Activated CD4-positive, alpha-beta T cell treated with anti-CD3 and anti-CD28 coated beads, Interleukin-2, Interleukin-4, amounts not matched to agents 100 ng/mL and 50 ng/mL, durations not matched to agents 16 hours and 8 hours (primary cell): ENCODE measurements around the gene CEMIP2.

Experiments used
- DNase-seq: peaks from one replicate; pipeline ENCODE4 v3.0.0-alpha.2; 2020; ENCODE audit warnings: low spot score

Gene CEMIP2

DNA sequence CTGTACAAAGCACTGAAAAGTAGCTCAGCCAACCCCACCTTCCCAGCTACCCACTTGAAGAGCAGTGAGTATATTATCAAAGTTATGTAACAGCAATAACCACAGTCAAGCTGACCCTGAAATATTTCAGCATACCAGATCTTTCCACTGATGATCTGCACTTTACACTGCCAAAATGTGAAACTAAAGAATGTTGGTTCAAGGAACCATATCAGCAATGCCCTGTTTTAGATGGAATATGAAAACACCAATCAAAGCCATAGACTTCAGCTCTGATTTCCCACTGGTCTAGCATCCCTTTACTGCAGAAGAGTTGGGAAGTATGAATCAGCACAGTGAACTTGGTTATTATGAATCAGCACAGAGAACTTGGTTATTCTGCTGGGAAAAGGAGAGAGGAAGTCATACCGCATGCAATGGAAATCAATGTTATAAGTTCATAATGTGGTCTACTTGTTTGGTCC lies 20.0 kb downstream of the CEMIP2 start:
- DNase-seq: peak; percentile 25

DNA sequence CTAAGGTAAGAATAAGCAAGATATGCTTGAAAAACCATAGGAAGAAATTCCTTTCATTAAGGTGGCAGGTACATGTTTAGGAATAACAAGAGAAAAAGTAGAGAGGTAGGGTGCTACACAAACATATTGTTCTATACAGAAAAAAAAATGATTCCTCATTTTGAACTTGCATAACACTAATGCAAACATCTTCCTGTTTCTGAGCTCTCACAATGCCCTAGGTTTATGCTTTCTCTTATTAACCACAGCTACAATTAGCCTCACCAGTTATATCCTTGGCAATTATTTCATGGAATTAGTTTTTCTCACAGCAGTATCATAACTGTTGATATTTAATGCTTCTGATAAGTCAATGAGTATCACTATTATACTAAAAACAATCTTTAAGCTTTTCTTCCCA lies 20.7 kb downstream of the CEMIP2 start:
- DNase-seq: no peak

DNA sequence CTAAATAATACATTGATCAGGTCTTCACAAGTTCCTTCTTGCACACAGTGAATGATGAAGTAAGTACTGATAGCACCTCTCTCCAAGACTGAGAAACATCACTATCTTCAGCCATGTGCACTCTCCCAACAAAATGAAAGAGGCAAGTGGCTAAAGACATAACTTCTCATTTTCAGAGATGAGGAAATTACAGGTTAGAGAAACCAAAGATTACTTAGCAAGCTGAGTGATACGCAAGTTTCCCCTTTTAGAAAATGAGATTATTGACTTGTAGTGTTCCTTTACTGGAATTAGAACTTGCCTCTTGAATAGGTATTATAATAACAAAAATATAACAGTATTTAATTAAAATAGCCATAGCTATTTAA lies 21.6 kb downstream of the CEMIP2 start:
- no peak for DNase-seq

DNA sequence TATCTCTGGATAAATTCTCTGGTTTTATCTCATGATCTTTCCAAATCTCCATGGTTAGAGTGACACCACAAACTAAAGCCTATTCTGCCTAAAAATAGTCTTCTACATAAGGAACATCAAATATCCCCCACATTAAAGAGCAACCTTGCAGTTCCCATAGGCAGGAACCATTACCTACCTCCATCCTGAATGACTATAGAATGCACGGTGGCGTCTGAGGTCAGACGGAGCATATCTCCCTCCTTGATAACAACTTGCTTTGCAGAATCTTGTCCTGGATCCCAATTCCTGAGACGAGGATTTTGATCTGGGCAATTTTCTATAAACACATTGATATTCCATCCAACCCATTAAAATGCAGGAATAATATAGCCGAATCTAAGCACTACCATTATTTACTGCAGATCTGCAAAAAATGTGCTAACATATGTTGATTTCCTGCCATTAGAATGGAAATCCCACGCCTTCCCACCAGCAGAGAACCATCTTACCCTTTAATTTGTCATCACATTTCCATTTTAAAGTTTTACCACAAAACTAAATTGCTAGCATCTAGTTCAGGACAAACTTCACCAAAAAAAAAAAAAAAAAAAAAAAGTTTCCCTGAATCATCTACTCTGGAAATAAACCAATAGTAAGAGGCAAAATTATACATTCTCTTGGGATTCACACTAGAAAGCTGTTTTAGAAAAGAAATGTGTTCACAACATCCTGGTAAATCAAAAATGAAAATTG lies 22.1 kb downstream of the CEMIP2 start:
- DNase-seq: no peak

DNA sequence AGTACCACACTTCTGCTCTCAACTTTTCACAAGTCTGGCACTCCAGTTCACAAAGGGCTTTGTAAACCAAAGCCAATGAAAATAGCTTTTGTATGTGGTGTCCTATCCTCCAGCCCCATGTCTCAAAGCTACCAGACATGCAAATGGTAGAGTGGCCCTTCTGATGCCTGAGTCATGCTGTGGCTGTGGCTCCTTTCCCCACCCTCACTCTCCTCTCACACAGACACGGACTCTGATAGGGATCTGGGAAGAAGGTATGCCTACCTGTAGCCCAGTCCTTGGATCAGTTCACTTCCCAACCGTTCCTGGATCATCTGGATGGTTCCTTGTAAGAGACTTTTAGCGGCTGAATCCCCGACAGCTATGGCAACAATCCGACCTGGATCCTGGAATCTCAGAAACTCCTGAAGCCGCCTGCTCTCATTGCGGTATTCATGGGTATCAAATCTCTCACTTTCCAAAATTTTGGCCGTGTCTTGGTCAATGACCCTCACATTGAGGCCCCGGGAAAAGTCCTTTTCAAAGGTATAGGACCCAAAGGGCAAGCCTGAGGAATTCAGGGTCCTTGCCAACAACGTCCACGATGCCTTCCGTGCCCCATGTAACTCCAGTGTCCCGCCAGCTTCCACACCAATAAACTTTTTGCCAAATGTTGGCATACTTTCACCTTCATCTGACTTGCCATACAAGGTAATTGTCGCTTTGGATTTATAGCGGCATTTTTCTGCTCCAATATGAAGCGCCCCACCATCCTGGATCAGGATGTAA lies 23.4 kb downstream of the CEMIP2 start:
- DNase-seq: no peak

DNA sequence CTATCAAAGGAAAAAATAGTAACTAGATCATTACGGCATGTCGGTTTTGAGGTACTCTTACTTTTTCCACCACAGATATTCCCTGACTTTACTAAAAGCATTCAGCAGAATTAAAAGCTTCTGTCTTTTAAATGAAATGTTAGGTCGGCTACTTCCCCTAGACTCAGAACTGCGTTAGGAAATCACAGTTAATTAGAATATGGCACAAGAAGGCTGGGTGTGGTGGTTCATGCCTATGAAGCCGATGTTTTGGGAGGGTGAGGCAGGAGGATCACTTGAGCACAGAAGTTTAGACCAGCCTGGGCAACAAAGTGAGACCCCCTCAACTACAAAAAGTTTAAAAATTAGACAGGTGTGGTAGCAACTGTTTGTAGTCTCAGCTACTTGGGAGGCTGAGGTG lies 24.4 kb downstream of the CEMIP2 start:
- DNase-seq: no peak

DNA sequence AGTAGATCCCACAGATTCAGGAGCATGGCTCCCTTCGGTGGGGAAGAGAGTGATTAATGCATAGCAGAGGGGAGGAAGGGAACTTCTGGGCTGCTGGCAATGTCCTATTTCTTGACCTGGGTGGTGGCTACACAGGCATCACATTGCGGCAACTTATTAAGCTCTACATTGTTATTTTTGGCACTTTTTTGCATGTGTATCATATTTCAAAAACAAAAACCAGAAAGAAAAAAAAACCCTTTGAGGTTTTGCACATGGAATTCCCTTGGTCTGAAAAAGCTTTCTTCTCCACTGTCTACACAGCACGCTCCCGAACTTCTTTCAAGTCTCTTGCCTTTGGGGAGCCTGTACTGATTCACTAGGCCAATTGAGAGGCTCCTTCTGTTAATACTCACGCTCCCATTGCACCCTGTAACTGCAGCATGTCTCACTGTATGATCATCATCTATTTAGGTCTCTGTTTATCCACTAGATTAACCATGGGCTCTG lies 25.1 kb downstream of the CEMIP2 start:
- DNase-seq: no peak

DNA sequence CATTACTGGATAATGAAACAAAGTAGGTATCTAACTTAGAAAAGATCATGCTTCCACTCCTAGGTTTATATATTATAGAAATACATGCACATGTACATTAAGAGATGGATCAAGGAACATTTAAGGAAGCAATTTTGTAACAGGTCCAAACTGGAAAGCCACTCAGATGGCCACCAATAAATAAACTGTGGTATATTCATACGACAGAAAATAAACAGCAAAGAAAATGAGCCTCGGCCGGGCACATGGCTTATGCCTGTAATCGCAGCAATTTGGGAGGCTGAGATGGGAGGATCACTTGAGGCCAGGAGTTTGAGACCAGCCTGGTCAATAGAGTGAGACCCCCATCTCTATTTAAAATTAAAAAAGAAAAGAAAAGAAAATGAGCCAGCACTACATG lies 25.6 kb downstream of the CEMIP2 start:
- DNase-seq: no peak

DNA sequence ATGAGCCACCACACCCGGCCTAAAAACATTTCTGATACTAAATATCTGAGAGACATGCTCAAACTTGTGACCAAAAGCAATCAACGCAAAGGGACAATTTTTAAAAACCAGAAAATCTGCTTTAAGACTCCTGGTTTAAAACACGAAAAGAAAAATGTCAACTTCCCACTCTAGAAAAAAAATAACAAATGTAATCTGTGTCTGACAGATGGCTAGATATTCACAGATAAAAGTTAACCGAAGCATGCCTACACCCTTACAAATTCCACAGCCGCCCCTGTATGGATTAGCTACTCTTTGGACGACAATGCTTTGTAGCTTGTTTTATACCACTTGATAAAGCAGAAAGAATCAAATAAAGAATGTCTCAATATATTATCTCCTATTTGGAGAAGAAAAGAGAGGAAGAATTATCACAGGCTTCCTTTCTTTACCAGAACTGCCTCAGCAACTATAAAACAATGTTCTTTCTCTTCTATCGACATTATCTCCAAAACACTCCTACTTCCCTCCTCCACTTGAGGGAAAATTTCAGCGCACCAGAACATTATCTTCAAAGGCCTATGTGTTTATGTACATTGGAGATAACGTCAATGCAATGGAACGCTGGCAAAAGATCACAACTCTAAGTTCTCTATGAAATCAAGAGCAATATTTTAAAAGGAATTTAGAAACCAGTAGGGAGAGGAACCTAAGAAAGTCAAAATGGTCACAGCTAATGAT lies 26.2 kb downstream of the CEMIP2 start:
- DNase-seq: no peak

DNA sequence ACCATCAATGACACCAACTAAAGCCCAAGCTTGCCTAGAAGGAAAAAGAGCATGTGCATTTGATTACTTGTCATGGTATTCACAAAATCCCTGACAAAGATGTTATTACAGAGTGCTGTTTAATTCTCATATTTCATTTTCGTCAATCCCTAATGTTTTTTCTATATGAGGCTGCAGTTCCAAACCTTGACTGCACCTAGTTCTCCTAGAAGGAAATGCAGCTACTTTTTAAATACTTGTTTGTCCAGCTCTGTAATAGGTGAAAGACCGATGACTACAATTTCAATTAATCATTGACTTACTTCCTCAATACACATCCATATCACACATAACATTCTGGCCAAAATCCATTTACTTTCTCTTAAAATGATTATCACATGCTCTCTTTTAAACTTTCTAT lies 28.1 kb downstream of the CEMIP2 start:
- no peak for DNase-seq

DNA sequence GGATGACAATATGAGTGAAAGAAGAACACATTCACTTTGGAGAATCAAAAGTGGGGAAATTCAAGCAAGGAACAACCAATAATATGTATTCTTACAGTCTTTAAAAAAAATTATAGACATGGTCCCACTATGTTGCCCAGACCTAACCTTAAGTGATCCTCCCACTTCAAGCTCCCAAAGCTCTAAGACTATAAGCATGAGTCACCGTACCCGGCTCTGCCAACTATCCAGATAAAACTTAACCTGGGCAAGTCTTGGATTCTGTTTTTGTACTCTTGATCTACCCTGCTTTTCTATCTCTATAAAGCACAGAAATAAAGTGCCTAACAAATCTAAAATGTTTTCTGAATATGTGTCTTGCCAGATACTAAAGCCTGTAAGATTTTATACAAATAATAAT lies 30.9 kb downstream of the CEMIP2 start:
- DNase-seq: no peak

DNA sequence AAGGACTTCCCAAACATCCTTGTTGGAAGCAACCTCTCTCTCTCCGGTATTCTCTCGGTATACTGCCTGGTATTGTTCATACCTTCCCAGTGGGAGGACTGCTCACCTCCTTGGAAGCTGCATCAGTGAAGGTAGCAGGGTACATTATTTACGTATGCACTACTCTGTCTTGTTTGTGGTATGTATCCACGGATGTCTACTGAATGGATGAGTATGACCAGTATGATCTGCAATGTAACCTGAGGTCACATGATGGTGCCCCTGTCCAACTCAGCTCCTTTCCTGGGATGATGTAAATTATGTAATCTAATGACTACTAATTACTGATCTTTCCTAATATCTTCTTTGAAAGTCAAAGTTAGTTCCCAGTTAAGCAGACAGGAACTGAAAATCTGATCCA lies 32.1 kb downstream of the CEMIP2 start:
- DNase-seq: no peak

DNA sequence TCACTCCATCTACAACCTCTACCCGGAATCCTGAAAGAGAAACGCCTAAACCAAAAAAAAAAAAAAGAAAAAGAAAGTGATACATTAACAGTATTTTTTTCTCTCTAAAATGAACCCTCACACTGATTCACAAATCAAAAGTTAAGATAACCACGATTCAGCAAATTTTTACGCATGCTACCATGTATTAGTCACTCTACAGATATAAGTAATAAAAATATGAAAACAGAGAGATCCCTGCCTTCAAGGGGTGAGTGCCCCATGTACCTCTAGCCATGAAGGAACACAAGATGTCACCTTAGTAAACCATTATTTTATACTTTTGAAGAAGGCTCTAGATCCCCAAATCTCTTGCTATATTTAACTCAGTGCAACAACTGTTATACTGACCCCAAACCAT lies 33.4 kb downstream of the CEMIP2 start:
- peak; percentile 16 for DNase-seq

DNA sequence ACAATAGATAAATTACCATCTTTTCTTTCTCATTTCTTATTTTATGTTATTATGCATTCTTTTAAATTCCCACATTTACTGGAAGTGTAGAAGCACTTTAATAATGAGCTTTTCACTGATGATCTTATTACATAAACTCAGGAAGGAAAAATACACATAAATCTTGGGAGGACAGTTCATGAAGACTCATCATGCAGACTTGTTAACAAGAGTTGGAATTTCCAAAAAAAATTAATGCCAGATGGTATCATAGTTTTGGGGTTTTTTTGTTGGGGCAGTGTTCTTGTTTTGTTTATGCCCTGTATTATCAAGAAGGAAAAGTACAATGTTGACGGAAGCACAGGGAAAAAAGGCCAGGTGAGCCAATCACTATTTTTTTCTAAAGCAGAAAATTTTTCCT lies 35.1 kb downstream of the CEMIP2 start:
- DNase-seq: no peak

DNA sequence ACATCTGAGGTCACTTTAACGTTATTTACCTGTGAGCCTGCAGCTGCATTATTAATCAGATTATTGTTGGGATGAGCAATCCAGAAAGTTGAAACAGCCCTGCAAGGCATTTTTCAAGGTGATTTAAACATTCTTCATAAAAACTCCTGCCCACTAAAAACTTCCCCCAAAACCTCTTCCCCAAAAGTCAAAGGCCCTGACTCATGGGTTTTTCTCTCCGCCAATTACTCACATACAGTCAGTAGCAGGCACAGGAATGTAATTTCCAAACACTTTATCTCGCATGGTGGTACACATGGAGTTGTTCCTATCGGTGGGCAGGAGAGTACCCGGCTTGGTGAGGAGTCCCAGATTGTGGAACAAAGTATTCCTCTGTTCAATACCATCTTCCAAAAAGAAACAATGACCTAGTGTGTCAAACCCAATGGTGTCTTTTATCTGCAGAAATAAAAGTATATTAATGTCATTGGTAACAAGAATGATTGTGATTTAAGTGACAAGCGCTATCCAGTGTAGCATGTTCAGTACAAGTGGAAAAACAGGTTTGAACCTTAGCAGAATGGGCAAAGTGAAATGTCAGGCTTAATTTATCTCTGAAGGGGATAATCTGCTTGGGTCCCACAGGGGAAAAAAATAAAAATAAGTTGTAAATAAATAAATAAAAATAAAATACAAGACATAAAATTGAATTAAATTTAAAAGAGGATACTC lies 38.3 kb downstream of the CEMIP2 start:
- DNase-seq: no peak

DNA sequence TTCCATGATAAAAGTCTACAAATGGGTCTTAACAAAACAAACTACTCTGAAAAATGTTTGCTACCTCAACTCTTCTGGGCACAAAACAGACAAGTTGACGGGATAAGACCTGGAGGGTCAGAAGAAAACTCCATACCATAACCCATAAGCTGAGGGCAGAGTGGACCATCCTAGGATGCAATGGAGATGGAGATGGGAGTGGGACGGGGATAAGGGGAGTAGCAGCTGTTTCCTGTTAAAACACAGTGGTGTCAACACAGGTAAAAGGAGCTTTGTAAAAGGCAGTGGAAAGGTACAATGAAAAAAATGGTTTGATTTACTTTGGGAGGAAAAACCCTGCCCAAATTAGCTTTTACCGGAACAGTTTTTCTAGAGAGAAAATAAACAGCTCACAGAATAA lies 41.6 kb downstream of the CEMIP2 start:
- DNase-seq: no peak

DNA sequence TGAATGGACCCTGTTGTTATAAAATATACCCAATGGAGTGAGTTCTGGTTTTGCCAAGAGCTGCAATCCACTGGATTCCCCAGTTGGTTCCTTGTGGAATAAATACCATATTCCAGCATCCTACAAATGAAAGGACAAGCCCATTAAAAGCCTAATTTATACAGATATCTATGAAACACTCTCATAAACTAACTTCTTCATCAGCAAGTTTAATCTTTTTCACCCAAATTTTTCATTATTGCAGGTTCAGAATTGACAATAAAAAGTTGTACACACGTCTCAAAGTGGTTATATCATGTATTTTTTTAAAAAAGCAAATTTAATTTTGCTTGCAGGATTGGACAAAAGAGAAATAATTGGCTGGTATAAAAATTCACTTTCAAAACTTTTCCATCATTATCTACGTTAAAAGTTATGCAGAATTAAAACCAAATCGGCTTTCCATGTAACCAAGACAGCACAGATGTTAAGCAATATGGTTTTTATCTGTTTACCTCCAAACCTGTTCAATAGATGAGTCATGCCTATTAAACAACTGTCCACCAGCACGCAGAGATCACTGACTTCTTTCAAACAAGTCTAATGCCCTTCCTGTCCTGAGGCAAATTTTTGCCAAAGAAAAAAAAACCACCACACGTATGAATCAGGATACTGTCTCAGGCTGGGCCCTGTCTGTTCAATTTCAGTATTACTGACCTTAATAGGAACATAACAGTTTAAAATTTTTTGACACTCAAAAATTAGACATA lies 42.5 kb downstream of the CEMIP2 start:
- no peak for DNase-seq

DNA sequence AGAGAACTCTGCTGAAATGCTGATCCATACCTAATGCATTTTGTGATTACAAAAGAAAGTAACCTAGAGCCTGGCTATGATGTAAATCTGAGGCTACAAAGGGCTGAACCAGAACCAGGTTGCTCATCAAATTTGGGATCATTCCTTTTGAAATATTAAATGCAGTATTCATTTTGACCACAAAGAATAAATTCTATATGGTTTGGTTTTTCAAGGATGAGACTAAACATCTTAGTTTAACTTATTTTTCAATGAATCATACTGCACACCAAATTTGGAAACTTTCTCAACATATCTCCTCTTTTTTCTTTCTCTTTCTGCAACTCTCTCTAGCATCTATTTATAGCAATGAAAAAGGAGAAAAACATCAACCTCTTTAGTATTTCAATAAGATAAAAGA lies 46.5 kb downstream of the CEMIP2 start:
- no peak for DNase-seq

DNA sequence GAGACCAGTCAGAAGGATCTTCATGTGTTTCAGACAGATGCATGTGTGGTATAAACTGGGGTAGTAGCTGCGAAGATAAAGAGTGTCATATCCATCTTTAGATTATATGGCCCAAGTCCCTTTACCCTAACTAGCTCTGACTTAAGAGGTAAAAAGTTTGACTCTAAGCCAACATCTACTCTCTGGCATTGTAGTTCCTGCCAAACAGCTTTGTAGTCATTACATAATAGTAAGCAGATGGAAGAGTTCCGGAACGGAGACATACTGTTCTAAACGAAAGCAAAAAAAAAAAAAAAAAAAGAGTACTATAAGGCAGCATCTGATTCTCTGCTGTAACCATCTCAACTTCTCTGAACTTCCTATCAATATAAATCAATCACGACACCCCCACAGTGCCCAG lies 48.8 kb downstream of the CEMIP2 start:
- DNase-seq: no peak

DNA sequence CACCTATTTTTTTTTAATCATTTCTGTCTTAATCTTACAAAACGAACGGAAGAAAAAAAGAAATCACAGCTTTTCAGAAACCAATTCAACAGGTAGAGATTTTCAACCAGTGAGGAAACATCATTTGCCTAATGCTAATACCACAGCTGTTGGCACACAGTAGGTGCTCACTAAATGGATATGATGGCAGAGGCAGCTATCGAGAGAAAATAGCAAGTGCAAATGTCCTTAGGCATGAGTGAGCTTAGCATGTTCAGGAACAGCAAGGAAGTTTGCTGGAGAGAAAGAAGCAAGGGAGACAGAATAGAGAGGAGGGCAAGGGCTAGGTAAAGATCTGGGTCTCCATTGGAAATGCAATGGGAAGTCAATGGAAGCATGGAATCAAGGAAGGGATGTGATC lies 49.2 kb downstream of the CEMIP2 start:
- DNase-seq: no peak

DNA sequence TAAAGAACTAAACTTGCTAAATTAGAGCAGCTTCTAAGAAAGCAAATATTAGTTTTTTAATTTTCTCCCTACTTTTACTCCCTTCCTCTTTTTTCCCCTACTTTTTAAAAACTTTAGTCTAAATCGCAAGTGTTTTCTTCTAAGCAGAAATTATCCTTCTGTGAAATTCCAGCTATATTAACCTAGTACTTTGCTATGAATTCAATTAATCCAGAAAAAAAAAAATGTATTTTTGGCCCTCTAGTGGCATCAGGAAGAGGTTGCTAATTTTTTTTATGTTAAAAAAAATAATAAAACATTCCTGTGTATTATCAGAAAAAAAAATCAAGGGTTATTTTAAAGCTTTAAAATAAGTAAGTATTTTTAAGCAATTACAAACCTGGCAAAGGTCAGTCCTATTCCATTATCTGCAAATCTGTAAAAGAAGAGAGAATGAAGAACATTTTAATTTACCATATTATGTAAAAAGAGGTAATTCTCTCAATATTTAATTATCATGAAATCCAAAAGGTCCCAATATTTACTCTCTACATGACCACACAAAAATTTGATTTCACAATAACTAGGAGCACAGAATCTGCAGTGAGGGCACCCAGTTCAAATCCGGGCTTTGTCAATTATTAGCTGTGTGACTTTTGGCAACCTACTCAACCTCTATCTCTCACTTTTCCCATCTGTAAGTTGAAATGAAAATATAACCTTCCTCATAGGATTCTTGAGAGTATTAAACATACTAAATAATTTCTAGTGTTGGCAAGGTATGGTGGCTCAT lies 52.0 kb downstream of the CEMIP2 start:
- no peak for DNase-seq
